HUES6 (cell line): ENCODE results near the gene TAF11L2.
"Not testable (repeated sequence)": the region's sequence is repeated elsewhere in the genome, so short reads cannot be mapped to it uniquely, and the experiment has no call there.

Source experiments
- H3K27ac ChIP-seq: 2 replicates; pipeline ENCODE4 v1.7.0; 2013; ENCODE audit warnings: low read depth, mild to moderate bottlenecking, low read length, inconsistent platforms
- H3K27me3 ChIP-seq: 2 replicates; pipeline ENCODE4 v1.6.1; 2013; ENCODE audit warnings: low read length; ENCODE audit not compliant: control insufficient read depth, insufficient read depth
- H3K36me3 ChIP-seq: 2 replicates; pipeline ENCODE4 v1.6.1; 2013; ENCODE audit warnings: low read length; ENCODE audit not compliant: control insufficient read depth, insufficient read depth
- H3K4me1 ChIP-seq: 2 replicates; pipeline ENCODE4 v1.6.1; 2013; ENCODE audit warnings: low read length; ENCODE audit not compliant: control insufficient read depth, insufficient read depth
- H3K4me3 ChIP-seq: 2 replicates; pipeline ENCODE4 v1.5.1; 2013; ENCODE audit warnings: low read depth, low read length
- H3K9ac ChIP-seq: one replicate; pipeline ENCODE4 v1.6.1; 2013; ENCODE audit warnings: mild to moderate bottlenecking, low read length
- H3K9me3 ChIP-seq: 2 replicates; pipeline ENCODE4 v1.6.1; 2013; ENCODE audit warnings: low read depth, low read length; ENCODE audit not compliant: control insufficient read depth, insufficient read depth

Gene TAF11L2

DNA sequence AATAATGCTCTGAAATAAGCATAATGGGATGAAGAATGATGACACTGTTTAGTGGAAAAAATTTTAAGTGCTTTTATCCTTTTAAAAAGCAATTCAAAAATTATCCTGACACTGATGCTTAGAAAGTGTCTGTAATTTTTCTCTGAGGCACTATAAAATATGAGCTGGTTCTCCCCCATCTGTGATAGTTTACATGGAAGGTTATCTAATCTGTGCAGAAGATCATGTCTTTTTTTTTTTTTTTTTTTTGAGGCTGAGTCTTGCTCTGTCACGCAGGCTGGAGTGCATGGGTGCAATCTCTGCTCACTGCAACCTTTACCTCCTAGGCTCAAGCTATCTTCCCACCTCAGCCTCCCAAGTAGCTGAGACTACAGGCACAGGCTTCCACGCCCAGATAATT, 15.2 kb upstream of the TAF11L2 start:
- no peak overlapping the region for H3K27ac ChIP-seq
- H3K4me1 ChIP-seq, result peaks cover 2% of the 10 kb centered on the region; the same call in 1 of the 2 replicates
- H3K27me3 ChIP-seq, result no peaks in the 10 kb centered on the region
- H3K4me3 ChIP-seq, result no peak overlapping the region
- no peaks in the 10 kb centered on the region for H3K36me3 ChIP-seq
- no peaks in the 10 kb centered on the region for H3K9me3 ChIP-seq
- no peak overlapping the region for H3K9ac ChIP-seq

DNA sequence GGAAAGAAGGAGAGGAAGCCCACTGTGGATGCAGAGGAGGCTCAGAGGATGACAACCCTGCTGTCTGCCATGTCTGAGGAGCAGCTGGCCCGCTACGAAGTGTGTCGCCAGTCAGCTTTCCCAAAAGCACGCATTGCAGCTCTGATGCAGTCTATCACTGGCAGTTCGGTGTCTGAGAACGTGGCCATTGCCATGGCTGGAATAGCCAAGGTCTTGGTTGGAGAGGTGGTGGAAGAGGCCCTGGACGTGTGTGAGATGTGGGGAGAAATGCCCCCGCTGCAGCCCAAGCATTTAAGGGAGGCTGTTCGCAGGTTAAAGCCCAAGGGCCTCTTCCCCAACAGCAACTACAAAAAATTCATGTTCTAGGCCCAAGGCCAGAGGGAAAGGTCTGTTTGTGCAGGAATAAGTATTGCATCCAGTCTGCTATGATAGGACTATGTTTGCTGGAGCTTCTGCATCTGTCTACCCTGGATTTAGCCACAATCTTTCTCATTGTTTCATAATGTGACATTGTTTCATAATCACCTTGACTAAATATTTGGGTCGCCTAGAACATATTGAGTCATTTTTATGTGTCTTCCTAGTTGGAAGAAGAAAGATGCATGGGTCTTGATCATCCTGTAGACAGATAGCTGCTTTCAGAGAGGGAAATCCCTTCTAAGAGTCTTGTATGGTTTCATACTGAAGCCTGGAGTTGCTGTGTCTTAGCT, 11.4 kb upstream of the TAF11L2 start:
- not testable (repeated sequence) for H3K36me3 ChIP-seq, H3K27ac ChIP-seq, H3K4me3 ChIP-seq, H3K27me3 ChIP-seq, H3K4me1 ChIP-seq, H3K9me3 ChIP-seq, H3K9ac ChIP-seq

DNA sequence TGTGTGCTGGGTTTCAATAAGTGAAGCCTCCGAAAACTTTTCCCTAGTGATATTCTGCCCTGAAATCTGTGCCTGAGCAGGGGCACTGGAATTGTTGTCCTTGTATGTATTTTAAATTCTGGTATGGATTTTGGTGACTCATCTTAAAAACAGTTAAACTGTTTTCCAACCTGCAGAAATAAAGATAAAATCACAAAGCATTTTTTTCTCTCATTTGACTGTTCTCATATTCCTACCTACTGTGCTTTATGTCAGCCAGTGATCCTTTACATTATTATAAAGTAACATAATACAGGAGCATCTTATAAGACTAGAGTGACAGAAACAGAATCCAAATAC, 10.9 kb upstream of the TAF11L2 start:
- Histone ChIP-seq H3K27ac (no peak overlapping the region), H3K9me3 (no peaks in the 10 kb centered on the region), H3K4me1 (no peaks in the 10 kb centered on the region), H3K36me3 (no peaks in the 10 kb centered on the region), H3K27me3 (no peaks in the 10 kb centered on the region), H3K9ac (no peak overlapping the region), H3K4me3 (no peak overlapping the region)

DNA sequence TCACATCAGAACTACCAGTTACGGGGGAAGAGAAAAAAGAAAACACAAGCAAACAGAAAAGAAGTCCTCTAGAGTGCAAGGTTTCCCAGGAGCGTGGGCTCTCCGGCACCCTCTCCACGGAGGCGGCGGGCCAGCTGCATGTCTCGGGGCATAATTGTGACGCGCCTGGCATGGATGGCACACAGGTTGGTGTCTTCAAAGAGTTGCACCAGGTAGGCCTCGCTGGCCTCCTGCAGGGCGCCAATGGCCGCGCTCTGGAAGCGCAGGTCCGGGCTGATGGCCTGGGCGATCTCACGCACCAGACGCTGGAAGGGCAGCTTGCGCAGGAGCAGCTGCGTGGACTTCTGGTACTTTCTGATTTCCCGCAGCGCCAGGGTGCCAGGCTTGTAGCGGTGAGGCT, 6.8 kb upstream of the TAF11L2 start:
- H3K27me3 ChIP-seq, result not testable (repeated sequence)

DNA sequence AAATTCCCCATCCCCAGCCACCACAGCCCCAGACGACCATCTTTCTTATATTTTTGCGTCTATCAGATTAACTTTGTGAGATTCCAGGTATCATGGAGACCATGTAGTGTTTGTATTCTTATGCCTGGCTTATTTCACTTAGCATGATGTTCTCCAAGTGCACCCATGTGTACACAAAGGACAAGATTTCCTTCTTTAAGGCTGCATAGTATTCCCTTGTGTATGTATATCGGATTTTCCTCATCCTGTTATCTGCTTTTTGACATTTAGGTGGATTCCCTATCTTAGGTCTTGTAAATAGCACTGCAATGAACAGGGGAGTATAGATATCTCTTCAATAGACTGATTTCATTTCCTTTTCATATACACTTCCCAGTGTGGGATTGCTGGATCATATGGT, 5.3 kb upstream of the TAF11L2 start:
- H3K9ac ChIP-seq, result no peak overlapping the region
- peaks cover 4% of the 10 kb centered on the region; the same call in 1 of the 2 replicates for H3K9me3 ChIP-seq
- no peaks in the 10 kb centered on the region for H3K27me3 ChIP-seq
- no peak overlapping the region for H3K27ac ChIP-seq
- H3K4me3 ChIP-seq, result no peak overlapping the region
- no peaks in the 10 kb centered on the region for H3K4me1 ChIP-seq
- H3K36me3 ChIP-seq, result no peaks in the 10 kb centered on the region

More for the DNA sequence above, 6.8 kb upstream of the TAF11L2 start:
- not testable (repeated sequence) for H3K4me3 ChIP-seq, H3K9me3 ChIP-seq, H3K4me1 ChIP-seq, H3K36me3 ChIP-seq, H3K9ac ChIP-seq, H3K27ac ChIP-seq

DNA sequence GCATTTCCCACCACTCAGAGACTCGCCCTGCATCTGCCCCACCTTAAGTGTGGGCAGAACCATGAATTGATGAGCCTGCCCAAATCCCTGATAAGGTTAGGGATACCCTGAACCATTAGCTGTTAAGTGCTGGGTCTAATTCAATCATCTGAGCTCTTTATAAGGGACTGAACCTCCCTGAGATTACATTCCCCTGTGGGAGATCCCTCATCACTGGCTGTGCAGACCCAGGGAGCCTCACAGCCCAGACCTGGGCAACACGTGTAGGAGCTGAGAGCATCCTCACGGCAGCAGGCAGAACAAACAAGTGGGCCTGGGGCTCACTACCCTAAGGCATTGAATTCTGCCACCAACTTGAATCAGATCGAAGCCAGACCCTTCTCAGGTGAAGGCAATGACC, 585 bp upstream of the TAF11L2 start:
- no peak overlapping the region for H3K27ac ChIP-seq
- peaks cover 4% of the 10 kb centered on the region; the same call in 1 of the 2 replicates for H3K9me3 ChIP-seq

DNA sequence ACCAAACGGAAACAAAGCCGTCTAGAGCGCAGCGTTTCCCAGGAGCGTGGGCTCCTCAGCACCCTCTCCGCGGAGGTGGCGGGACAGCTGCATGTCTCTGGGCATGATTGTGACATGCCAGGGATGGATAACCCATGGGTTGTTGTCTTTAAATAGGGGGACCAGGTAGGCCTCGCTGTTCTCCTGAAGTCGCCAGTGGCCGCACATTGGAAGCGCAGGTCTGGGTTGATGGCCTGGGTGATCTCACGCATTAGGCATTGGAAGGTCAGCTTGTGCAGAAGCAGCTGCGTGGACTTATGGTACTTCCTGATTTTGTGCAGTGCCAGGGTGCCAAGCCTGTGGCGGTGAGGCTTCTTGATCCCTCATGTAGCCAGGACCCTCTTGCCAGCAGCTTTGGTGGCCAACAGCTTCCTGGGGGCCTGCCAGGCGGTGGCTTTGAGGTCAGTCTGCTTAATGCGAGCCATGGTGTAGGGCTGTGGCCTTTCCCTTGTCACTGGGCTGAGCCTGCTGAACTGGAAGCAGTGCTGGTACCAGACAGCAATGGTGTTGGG, 13.8 kb downstream of the TAF11L2 start:
- Histone ChIP-seq H3K9ac (no peak overlapping the region), H3K27ac (no peak overlapping the region), H3K9me3 (no peaks in the 10 kb centered on the region), H3K4me1 (no peaks in the 10 kb centered on the region), H3K36me3 (no peaks in the 10 kb centered on the region), H3K4me3 (no peak overlapping the region), H3K27me3 (no peaks in the 10 kb centered on the region)

More for the DNA sequence above, 585 bp upstream of the TAF11L2 start:
- no peak overlapping the region for H3K9ac ChIP-seq
- H3K4me3 ChIP-seq, result no peak overlapping the region
- H3K4me1 ChIP-seq, result no peaks in the 10 kb centered on the region
- no peaks in the 10 kb centered on the region for H3K36me3 ChIP-seq
- H3K27me3 ChIP-seq, result no peaks in the 10 kb centered on the region

DNA sequence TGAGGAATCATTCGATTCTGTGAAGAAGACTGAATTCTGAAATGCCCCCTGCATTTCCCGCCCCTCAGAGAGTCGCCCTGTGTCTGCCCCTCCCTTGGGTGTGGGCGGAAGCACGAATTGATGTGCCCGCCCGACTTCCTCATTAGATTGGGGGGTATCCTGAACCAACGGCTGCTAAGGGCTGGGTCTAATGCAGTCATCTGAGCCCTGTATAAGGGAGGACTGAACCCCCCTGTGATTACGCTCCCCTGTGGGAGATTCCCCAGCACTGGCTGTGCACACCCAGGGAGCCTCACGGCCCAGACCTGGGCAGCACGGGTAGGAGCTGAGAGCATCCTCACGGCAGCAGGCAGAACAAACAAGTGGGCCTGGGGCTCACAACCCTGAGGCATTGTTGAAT, 19.5 kb downstream of the TAF11L2 start:
- not testable (repeated sequence) for H3K4me1 ChIP-seq, H3K27ac ChIP-seq, H3K36me3 ChIP-seq, H3K27me3 ChIP-seq, H3K9me3 ChIP-seq, H3K9ac ChIP-seq, H3K4me3 ChIP-seq

DNA sequence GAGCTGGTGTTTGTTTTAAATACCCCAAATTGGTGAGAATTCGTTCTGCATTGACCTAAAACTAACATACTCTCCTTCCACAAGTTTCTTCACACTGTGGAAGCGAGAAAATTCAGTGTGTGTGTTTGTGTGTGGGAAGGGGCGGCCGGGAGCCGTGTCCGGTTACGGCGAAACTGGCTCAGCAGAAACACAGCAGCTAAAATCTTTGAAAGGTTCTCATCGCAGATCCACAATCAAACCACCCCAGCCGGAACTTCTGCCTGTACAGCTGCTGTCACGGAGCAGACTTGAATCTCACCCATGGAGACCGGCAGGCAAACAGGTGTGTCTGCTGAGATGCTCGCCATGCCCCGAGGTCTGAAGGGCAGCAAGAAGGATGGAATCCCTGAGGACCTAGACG, 20.0 kb downstream of the TAF11L2 start, which contains the start of gene TAF11L3:
TSS of gene TAF11L3 (plus strand) at position 301 of the 400 bp plus-strand sequence.
- H3K36me3 ChIP-seq, H3K4me1 ChIP-seq, H3K9ac ChIP-seq, H3K9me3 ChIP-seq, H3K27ac ChIP-seq, H3K27me3 ChIP-seq, H3K4me3 ChIP-seq: not testable (repeated sequence)

DNA sequence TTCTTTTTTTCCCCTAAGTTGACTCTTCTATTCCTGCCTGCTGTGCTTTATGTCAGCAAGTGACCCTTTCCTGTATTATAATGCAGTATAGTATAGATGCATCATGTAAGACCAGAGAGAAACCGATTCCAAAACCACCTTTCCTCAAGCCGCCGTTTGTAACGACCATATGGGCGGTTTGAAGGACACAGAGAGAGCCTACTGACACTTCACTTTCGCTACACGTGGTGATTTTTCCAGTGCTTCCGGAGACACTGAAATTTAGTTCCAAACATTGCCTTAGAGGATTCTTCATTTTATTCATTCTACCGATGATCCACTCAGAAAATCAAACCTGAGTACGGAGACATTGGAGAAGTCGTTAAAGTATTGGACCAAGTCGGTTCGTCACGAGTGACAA, 21.5 kb downstream of the TAF11L2 start:
- H3K27ac ChIP-seq, H3K27me3 ChIP-seq, H3K9ac ChIP-seq, H3K4me1 ChIP-seq, H3K4me3 ChIP-seq, H3K36me3 ChIP-seq, H3K9me3 ChIP-seq: not testable (repeated sequence)

DNA sequence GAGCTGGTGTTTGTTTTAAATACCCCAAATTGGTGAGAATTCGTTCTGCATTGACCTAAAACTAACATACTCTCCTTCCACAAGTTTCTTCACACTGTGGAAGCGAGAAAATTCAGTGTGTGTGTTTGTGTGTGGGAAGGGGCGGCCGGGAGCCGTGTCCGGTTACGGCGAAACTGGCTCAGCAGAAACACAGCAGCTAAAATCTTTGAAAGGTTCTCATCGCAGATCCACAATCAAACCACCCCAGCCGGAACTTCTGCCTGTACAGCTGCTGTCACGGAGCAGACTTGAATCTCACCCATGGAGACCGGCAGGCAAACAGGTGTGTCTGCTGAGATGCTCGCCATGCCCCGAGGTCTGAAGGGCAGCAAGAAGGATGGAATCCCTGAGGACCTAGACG, 23.5 kb downstream of the TAF11L2 start, which contains the start of gene TAF11L4:
TSS of gene TAF11L4 (plus strand) at position 301 of the 400 bp plus-strand sequence.
- not testable (repeated sequence) for H3K9me3 ChIP-seq, H3K9ac ChIP-seq, H3K27me3 ChIP-seq, H3K27ac ChIP-seq, H3K36me3 ChIP-seq, H3K4me1 ChIP-seq, H3K4me3 ChIP-seq
